PC-3 (cell line): Measurements from ENCODE around the gene MYO3B.

ENCODE experiments used
- CTCF ChIP-seq: fragments of 300-600 bp; sonication (generic); conservative IDR thresholded peaks from 2 replicates; pipeline ENCODE4 v1.5.1; 2017; ENCODE audit warnings: antibody characterized with exemption, low read depth, mild to moderate bottlenecking, low read length
- EZH2 ChIP-seq: fragments of 300-600 bp; sonication (generic); IDR thresholded peaks from one replicate; pipeline ENCODE4 v1.6.1; 2017; ENCODE audit warnings: antibody characterized with exemption, mild to moderate bottlenecking, low read length; ENCODE audit not compliant: unreplicated experiment
- EZH2phosphoT487 ChIP-seq: fragments of 300-600 bp; sonication (generic); IDR thresholded peaks from 2 replicates; pipeline ENCODE4 v1.6.1; 2018; ENCODE audit warnings: mild to moderate bottlenecking, antibody characterized with exemption, low read length, borderline replicate concordance

GRCh38 chr2:170567429-170567828 lies 389.5 kb downstream of the MYO3B start:
- TF ChIP-seq CTCF (no peak), EZH2 (no peak), EZH2phosphoT487 (no peak)
